Measurements from ENCODE around the gene C5. TPM values are rescaled to one million over a fixed set of nuclear protein-coding genes. Genes with fewer than 3 reads are reported as not detected.

Gene C5
- total RNA-seq, 1 experiment from 2014 or later: 0.74 TPM

- Histone ChIP-seq H2AFZ (ENCODE audit: low read length) (no peak overlapping the region), H3K4me1 (ENCODE audit: insufficient read depth, low read length) (peaks cover 10% of the 10 kb centered on the region; the same call in 1 of the 2 replicates), H4K20me1 (ENCODE audit: control insufficient read depth, insufficient read depth, insufficient read length) (no peaks in the 10 kb centered on the region), H2BK20ac (ENCODE audit: low read depth, low read length, poor library complexity, severe bottlenecking) (no peak overlapping the region), H2BK120ac (ENCODE audit: low read depth, low read length, poor library complexity, severe bottlenecking) (no peak overlapping the region), H4K8ac (replicated peaks; ENCODE audit: insufficient read length, low read depth, low read length) (no peak overlapping the region), H4K5ac (ENCODE audit: insufficient read length, low read depth, low read length) (no peak overlapping the region), H3K18ac (ENCODE audit: insufficient read length, low read depth, low read length) (no peak overlapping the region), H3K56ac (ENCODE audit: insufficient read length, low read depth, low read length) (no peak overlapping the region), H3K14ac (ENCODE audit: insufficient read depth, low read length) (no peak overlapping the region), H2AK5ac (ENCODE audit: insufficient read length, low read length) (no peak overlapping the region), H3K27me3 (ENCODE audit: insufficient read depth, low read length) (no peaks in the 10 kb centered on the region), H3K4ac (ENCODE audit: low read depth, low read length) (no peak overlapping the region), H3K4me2 (ENCODE audit: insufficient read depth, insufficient read length, low read length) (no peak overlapping the region), H3K79me1 (ENCODE audit: insufficient read depth, low read depth, low read length, poor library complexity, severe bottlenecking) (no peaks in the 10 kb centered on the region), H2BK12ac (ENCODE audit: insufficient read length, low read depth, low read length) (no peak overlapping the region), H3K9ac (ENCODE audit: extremely low read depth, insufficient read length, low read length) (no peak overlapping the region), H2BK5ac (ENCODE audit: insufficient read length, low read length) (no peak overlapping the region), H3T11ph (ENCODE audit: low read length) (no peak overlapping the region), H3K79me2 (ENCODE audit: insufficient read depth, low read length) (no peaks in the 10 kb centered on the region), H3K23ac (ENCODE audit: insufficient read length, low read depth, low read length) (no peak overlapping the region), H2BK15ac (ENCODE audit: low read depth, low read length) (no peak overlapping the region), H4K91ac (ENCODE audit: insufficient read length, low read depth, low read length) (no peak overlapping the region), H3K9me3 (ENCODE audit: control insufficient read depth, low read depth, low read length) (no peaks in the 10 kb centered on the region), H3K23me2 (ENCODE audit: insufficient read length, low read depth, low read length, poor library complexity, severe bottlenecking) (no peaks in the 10 kb centered on the region), H3K27ac (ENCODE audit: insufficient read length, low read depth, low read length) (no peak overlapping the region)
- Mint-ChIP-seq H3K9me3 (peaks cover 0 to 4% of the 10 kb centered on the region in 2 experiments; a peak in 2 of 5 replicates), H3K36me3 (ENCODE audit: insufficient read depth in 1 of 3, low read depth in 3 of 3) (peaks cover 0 to 6% (median 5%) of the 10 kb centered on the region in 3 experiments; a peak in 3 of 7 replicates), H3K27me3 (ENCODE audit: low read depth) (no peaks in the 10 kb centered on the region), H3K27ac (no peak overlapping the region; a peak in 1 of 7 replicates), H3K4me3 (no peak overlapping the region), H3K4me1 (peaks cover 25 to 46% of the 10 kb centered on the region in 2 experiments)
- TF ChIP-seq, protein P1, sequence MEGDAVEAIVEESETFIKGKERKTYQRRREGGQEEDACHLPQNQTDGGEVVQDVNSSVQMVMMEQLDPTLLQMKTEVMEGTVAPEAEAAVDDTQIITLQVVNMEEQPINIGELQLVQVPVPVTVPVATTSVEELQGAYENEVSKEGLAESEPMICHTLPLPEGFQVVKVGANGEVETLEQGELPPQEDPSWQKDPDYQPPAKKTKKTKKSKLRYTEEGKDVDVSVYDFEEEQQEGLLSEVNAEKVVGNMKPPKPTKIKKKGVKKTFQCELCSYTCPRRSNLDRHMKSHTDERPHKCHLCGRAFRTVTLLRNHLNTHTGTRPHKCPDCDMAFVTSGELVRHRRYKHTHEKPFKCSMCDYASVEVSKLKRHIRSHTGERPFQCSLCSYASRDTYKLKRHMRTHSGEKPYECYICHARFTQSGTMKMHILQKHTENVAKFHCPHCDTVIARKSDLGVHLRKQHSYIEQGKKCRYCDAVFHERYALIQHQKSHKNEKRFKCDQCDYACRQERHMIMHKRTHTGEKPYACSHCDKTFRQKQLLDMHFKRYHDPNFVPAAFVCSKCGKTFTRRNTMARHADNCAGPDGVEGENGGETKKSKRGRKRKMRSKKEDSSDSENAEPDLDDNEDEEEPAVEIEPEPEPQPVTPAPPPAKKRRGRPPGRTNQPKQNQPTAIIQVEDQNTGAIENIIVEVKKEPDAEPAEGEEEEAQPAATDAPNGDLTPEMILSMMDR (conservative IDR thresholded peaks at IDR 0.05): no peak
- DNase-seq: no peak
- no CpG with 5 or more reads among the region's 4 CpGs for WGBS (ENCODE audit: extremely low coverage, insufficient read length, low lambda C conversion rate)
These were observed 136.3 kb downstream of the C5 start for GRCh38 chr9:120913647-120914264.

Data from H9 (cell line).